ENCODE results near the gene B3GALNT2.
"Not testable (repeated sequence)": the region's sequence is repeated elsewhere in the genome, so short reads cannot be mapped to it uniquely, and the experiment has no call there.

The B3GALNT2 gene

GRCh38 chr1:235507623-235508022 is 3.4 kb upstream of the B3GALNT2 start:
- Histone ChIP-seq H3K27ac (no peak overlapping the region), H3K4me3 (no peak overlapping the region)

- H3K27ac ChIP-seq, result peak overlapping the region; percentile 85 to 99 (median 94)
- H3K4me3 ChIP-seq, result peak overlapping the region; percentile 67 to 98 (median 91)
Observed at GRCh38 chr1:235504494-235505222, 406 bp upstream of the B3GALNT2 start.

- Histone ChIP-seq H3K27ac (peak overlapping the region; percentile 4 to 99 (median 93)), H3K4me3 (peak overlapping the region; percentile 67 to 98 (median 91))
Observed at GRCh38 chr1:235503403-235504121, 690 bp downstream of the B3GALNT2 start.

- Histone ChIP-seq H3K4me3 (peak overlapping the region; percentile 67 to 98 (median 91)), H3K27ac (peak overlapping the region in 19 of 21 experiments; percentile 82 to 99 (median 94))
Observed at GRCh38 chr1:235502601-235503402, 1.4 kb downstream of the B3GALNT2 start.

GRCh38 chr1:235500971-235501540 is 3.2 kb downstream of the B3GALNT2 start:
- Histone ChIP-seq H3K27ac (no peak overlapping the region), H3K4me3 (no peak overlapping the region)

- H3K4me3 ChIP-seq, result no peak overlapping the region
- no peak overlapping the region for H3K27ac ChIP-seq
Observed at GRCh38 chr1:235495551-235495950, 8.7 kb downstream of the B3GALNT2 start.

GRCh38 chr1:235495030-235495429 is 9.2 kb downstream of the B3GALNT2 start:
- no peak overlapping the region for H3K4me3 ChIP-seq

GRCh38 chr1:235494531-235494930 is 9.7 kb downstream of the B3GALNT2 start:
- no peak overlapping the region for H3K4me3 ChIP-seq
- H3K27ac ChIP-seq, result no peak overlapping the region

More at GRCh38 chr1:235495030-235495429, 9.2 kb downstream of the B3GALNT2 start:
- no peak overlapping the region for H3K27ac ChIP-seq

GRCh38 chr1:235491644-235492043 is 12.6 kb downstream of the B3GALNT2 start:
- no peak overlapping the region for H3K27ac ChIP-seq
- H3K4me3 ChIP-seq, result no peak overlapping the region

GRCh38 chr1:235486321-235486720 is 17.9 kb downstream of the B3GALNT2 start:
- no peak overlapping the region for H3K4me3 ChIP-seq
- H3K27ac ChIP-seq, result no peak overlapping the region

GRCh38 chr1:235485558-235485957 is 18.7 kb downstream of the B3GALNT2 start:
- H3K27ac ChIP-seq, result no peak overlapping the region
- no peak overlapping the region for H3K4me3 ChIP-seq

- Histone ChIP-seq H3K4me3 (no peak overlapping the region), H3K27ac (no peak overlapping the region)
Observed at GRCh38 chr1:235483090-235483489, 21.2 kb downstream of the B3GALNT2 start.

- no peak overlapping the region for H3K27ac ChIP-seq
- no peak overlapping the region for H3K4me3 ChIP-seq
Observed at GRCh38 chr1:235473806-235474205, 30.4 kb downstream of the B3GALNT2 start.

GRCh38 chr1:235470741-235471439 is 33.4 kb downstream of the B3GALNT2 start:
- no peak overlapping the region for H3K27ac ChIP-seq
- H3K4me3 ChIP-seq, result no peak overlapping the region

GRCh38 chr1:235469897-235470296 is 34.4 kb downstream of the B3GALNT2 start:
- not testable (repeated sequence) for H3K27ac ChIP-seq, H3K4me3 ChIP-seq

GRCh38 chr1:235468970-235469369 is 35.3 kb downstream of the B3GALNT2 start:
- no peak overlapping the region for H3K4me3 ChIP-seq
- no peak overlapping the region for H3K27ac ChIP-seq

GRCh38 chr1:235468004-235468403 is 36.2 kb downstream of the B3GALNT2 start:
- Histone ChIP-seq H3K4me3 (no peak overlapping the region), H3K27ac (no peak overlapping the region)

GRCh38 chr1:235465066-235465465 is 39.2 kb downstream of the B3GALNT2 start:
- H3K27ac ChIP-seq, result no peak overlapping the region
- H3K4me3 ChIP-seq, result no peak overlapping the region

- not testable (repeated sequence) for H3K4me3 ChIP-seq, H3K27ac ChIP-seq
Observed at GRCh38 chr1:235462832-235463231, 41.4 kb downstream of the B3GALNT2 start.

All from skin epidermis (tissue), 12 donors.